Astrocyte (in vitro differentiated cells and primary cell): Measurements from ENCODE around the gene CHMP1B.

Experiments used
- EZH2 ChIP-seq: IDR thresholded peaks from 2 replicates; pipeline ENCODE4 v1.6.1; 2012; ENCODE audit warnings: mild to moderate bottlenecking, low read length, inconsistent platforms; ENCODE audit not compliant: insufficient read depth
- TF ChIP-seq, protein P1 (sequence below): IDR thresholded peaks from 2 replicates; pipeline ENCODE4 v1.5.1; 2011; ENCODE audit warnings: low read depth, mild to moderate bottlenecking, inconsistent platforms, low read length, moderate library complexity; ENCODE audit not compliant: insufficient read depth

DNA sequence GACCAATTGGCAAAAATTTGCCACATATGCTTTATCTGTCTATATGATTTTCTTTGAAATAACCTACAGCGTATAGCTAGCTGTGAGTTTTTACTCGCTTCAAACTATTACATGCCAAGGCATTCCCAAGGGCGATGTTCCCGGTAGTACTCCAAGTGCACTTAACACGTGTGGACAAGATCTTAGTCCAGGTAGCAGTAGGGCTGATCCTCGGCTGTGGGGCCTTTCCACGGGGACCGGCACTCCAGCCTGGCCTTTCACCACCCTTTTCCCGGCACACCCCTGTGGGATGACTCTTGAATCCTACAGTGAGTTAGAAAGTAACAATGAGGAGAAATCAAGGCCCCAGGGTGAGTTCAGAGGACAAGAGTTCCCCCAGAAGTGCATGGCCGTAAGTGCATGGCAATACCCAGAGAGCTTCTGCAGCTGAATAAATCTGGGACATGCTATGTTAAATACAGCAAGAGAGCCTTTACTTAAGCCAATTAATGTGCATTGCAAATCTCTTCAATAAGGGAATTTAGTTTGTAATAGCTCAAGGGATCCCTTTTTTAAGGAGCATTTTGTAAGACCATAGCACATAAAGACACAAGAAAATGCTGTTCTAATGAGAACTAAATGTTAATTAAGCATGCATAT is 26.4 kb downstream of the CHMP1B start:
- TF ChIP-seq, protein P1, sequence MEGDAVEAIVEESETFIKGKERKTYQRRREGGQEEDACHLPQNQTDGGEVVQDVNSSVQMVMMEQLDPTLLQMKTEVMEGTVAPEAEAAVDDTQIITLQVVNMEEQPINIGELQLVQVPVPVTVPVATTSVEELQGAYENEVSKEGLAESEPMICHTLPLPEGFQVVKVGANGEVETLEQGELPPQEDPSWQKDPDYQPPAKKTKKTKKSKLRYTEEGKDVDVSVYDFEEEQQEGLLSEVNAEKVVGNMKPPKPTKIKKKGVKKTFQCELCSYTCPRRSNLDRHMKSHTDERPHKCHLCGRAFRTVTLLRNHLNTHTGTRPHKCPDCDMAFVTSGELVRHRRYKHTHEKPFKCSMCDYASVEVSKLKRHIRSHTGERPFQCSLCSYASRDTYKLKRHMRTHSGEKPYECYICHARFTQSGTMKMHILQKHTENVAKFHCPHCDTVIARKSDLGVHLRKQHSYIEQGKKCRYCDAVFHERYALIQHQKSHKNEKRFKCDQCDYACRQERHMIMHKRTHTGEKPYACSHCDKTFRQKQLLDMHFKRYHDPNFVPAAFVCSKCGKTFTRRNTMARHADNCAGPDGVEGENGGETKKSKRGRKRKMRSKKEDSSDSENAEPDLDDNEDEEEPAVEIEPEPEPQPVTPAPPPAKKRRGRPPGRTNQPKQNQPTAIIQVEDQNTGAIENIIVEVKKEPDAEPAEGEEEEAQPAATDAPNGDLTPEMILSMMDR: no peak
- no peak for TF ChIP-seq EZH2
